Endothelial cell of umbilical vein (primary cell): ENCODE results near the gene ZDHHC11B. TPM values are rescaled to one million over a fixed set of nuclear protein-coding genes. Genes with fewer than 3 reads are reported as not detected.

Source experiments
- BruUV-seq: library from RNA; stranded (reverse); fragments of 400-500 nt; replicated peaks from 2 replicates; lab custom pipeline; 2021; lab: Mats Ljungman, UMichigan
- CTCF ChIA-PET: fragments of 300-600, 350-600 bp; sonication (Branson Sonifier 250); formaldehyde crosslinking; loops from one replicate; lab custom pipeline; 2021; ENCODE audit warnings: antibody characterized with exemption, inconsistent platforms; lab: Charles Lee
- POLR2A ChIA-PET: fragments of 300-600, 350-600 bp; sonication (Branson Sonifier 250); formaldehyde crosslinking; loops from one replicate; lab custom pipeline; 2021; ENCODE audit warnings: antibody characterized with exemption, inconsistent platforms; lab: Charles Lee
- DNase-seq: peaks from one replicate; pipeline ENCODE4 v3.0.0-alpha.2; 2011; ENCODE audit warnings: low read depth, low spot score
- FAIRE-seq: peaks from 2 replicates; lab custom pipeline; 2011; peaks lifted over from hg19 to GRCh38; lab: Jason Lieb, UNC
- H2AFZ ChIP-seq: 2 replicates; pipeline ENCODE4 v1.6.0; 2012; ENCODE audit warnings: low read depth, low read length, control low read depth, inconsistent platforms
- H3K27ac ChIP-seq: 2 replicates; pipeline ENCODE4 v1.5.1; 2011; ENCODE audit warnings: low read depth, mild to moderate bottlenecking, control low read depth, low read length, moderate library complexity; ENCODE audit not compliant: insufficient read depth
- H3K27me3 ChIP-seq, 2 experiments: 2 replicates each; pipeline versions ENCODE4 v1.6.0 to v1.6.1; 2011; ENCODE audit warnings: low read length in 2 of 2, mixed read lengths in 1 of 2; ENCODE audit not compliant: control insufficient read depth in 2 of 2, insufficient read depth in 2 of 2
- H3K36me3 ChIP-seq, 2 experiments: 2 replicates in 1 of 2; 3 replicates in 1 of 2; pipeline ENCODE4 v1.5.1; 2011; ENCODE audit warnings: low read length in 2 of 2, mild to moderate bottlenecking in 1 of 2, moderate library complexity in 1 of 2; ENCODE audit not compliant: control insufficient read depth in 2 of 2, insufficient read depth in 2 of 2; ENCODE audit errors: extremely low read depth in 1 of 2
- H3K4me1 ChIP-seq: 3 replicates; pipeline ENCODE4 v1.5.1; 2011; ENCODE audit warnings: mild to moderate bottlenecking, low read length; ENCODE audit not compliant: control insufficient read depth, insufficient read depth; ENCODE audit errors: extremely low read depth
- H3K4me2 ChIP-seq: 2 replicates; pipeline ENCODE4 v1.6.1; 2011; ENCODE audit warnings: low read length, control low read depth, mixed read lengths; ENCODE audit not compliant: insufficient read depth
- H3K4me3 ChIP-seq, 3 experiments: fragments of 200-600 bp in 1 of 3; sonication (generic), shearing (Covaris generic) in 1 of 3; replicated peaks in 1 of 3; 2 replicates each; pipeline ENCODE4 v1.5.1; 2011 to 2016; ENCODE audit warnings: control low read depth in 3 of 3, low read length in 3 of 3, mild to moderate bottlenecking in 2 of 3, inconsistent platforms in 1 of 3, low read depth in 1 of 3, moderate library complexity in 1 of 3; ENCODE audit not compliant: insufficient read depth in 1 of 3
- H3K79me2 ChIP-seq: 2 replicates; pipeline ENCODE4 v1.6.0; 2012; ENCODE audit warnings: low read length, inconsistent platforms; ENCODE audit not compliant: control insufficient read depth, insufficient read depth
- H3K9ac ChIP-seq: replicated peaks from 2 replicates; pipeline ENCODE3; 2011; ENCODE audit warnings: low read length, control low read depth; ENCODE audit not compliant: insufficient read depth; ENCODE audit errors: extremely low read depth
- H3K9me1 ChIP-seq: replicated peaks from 3 replicates; pipeline ENCODE4 v1.6.0; 2011; ENCODE audit warnings: mild to moderate bottlenecking, low read length; ENCODE audit not compliant: control insufficient read depth, insufficient read depth; ENCODE audit errors: extremely low read depth
- H3K9me3 ChIP-seq: replicated peaks from 2 replicates; pipeline ENCODE4 v1.5.1; 2012; ENCODE audit warnings: low read length, inconsistent platforms; ENCODE audit not compliant: control insufficient read depth, insufficient read depth
- H4K20me1 ChIP-seq: replicated peaks from 2 replicates; pipeline ENCODE3; 2011; ENCODE audit warnings: mild to moderate bottlenecking, low read length; ENCODE audit not compliant: control insufficient read depth, insufficient read depth; ENCODE audit errors: extremely low read depth
- CTCF ChIP-seq, 2 donors: IDR thresholded peaks; 1 replicate in 1 of 2; 2 replicates in 1 of 2; pipeline ENCODE4 v1.5.1; 2011; ENCODE audit warnings: low read length in 2 of 2, mild to moderate bottlenecking in 2 of 2, moderate library complexity in 2 of 2, control low read depth in 1 of 2, inconsistent platforms in 1 of 2, low read depth in 1 of 2; ENCODE audit not compliant: insufficient read depth in 1 of 2; ENCODE audit errors: extremely low read depth in 1 of 2
- EZH2 ChIP-seq: IDR thresholded peaks from 2 replicates; pipeline ENCODE4 v1.6.1; 2012; ENCODE audit warnings: borderline replicate concordance, low read depth, mild to moderate bottlenecking, moderate library complexity, low read length, inconsistent platforms; ENCODE audit not compliant: severe bottlenecking
- GATA2 ChIP-seq: IDR thresholded peaks from 2 replicates; pipeline ENCODE4 v1.7.0; 2011; ENCODE audit warnings: low read depth, mild to moderate bottlenecking, moderate library complexity, mixed read lengths, low read length; ENCODE audit not compliant: insufficient read length, insufficient read depth
- MYC ChIP-seq: IDR thresholded peaks from one replicate; pipeline ENCODE4 v1.6.1; 2011; ENCODE audit warnings: mild to moderate bottlenecking, low read depth, low read length
- POLR2A ChIP-seq: IDR thresholded peaks from 2 replicates; pipeline ENCODE4 v1.6.1; 2012; ENCODE audit warnings: low read depth, mild to moderate bottlenecking, control low read depth, low read length
- POLR2AphosphoS5 ChIP-seq: IDR thresholded peaks from 2 replicates; pipeline ENCODE4 v1.6.1; 2012; ENCODE audit warnings: low read depth, mild to moderate bottlenecking, control low read depth, low read length, moderate library complexity; ENCODE audit not compliant: insufficient read depth
- dilution Hi-C: fragments of 300-500 bp; cut with MboI; formaldehyde crosslinking; loops from one replicate; pipeline ENCODE4 v1.15.0; 2019; ENCODE audit warnings: low sequenced_read_pairs; ENCODE audit not compliant: extremely low pct_ligation_motif_present
- intact Hi-C: fragments of 100-400 bp; cut with micrococcal nuclease; formaldehyde crosslinking; loops from one replicate; pipeline ENCODE4 v1.10.0; 2022
- polyA plus RNA-seq, 4 experiments: library from polyadenylated mRNA; depleted of rRNA in 3 of 4; stranded (reverse) in 3 of 4; unstranded in 1 of 4; fragments of >200 nt; gene quantifications; 2 replicates each; pipeline versions ENCODE4 v1.2.1 to v1.2.3, GENCODE V29; 2011 to 2012; ENCODE audit warnings: missing spikeins in 1 of 4
- total RNA-seq: library from RNA; stranded (reverse); gene quantifications from 2 replicates; pipeline ENCODE4 v1.2.3, GENCODE V29; 2021

The ZDHHC11B gene
- total and polyA plus RNA-seq, 2 donors (not counting 3 experiments of a cell fraction or from before 2014, with no cell fraction given), result not detected

GRCh38 chr5:673161-673830 lies 111.2 kb downstream of the ZDHHC11B start:
- Histone ChIP-seq H3K79me2 (no peaks in the 10 kb centered on the region), H3K9me3 (no peaks in the 10 kb centered on the region), H3K4me2 (no peak overlapping the region), H3K4me3 (no peak overlapping the region), H3K9ac (no peak overlapping the region), H3K36me3 (no peaks in the 10 kb centered on the region), H3K4me1 (no peaks in the 10 kb centered on the region), H4K20me1 (no peaks in the 10 kb centered on the region), H3K27me3 (no peaks in the 10 kb centered on the region), H2AFZ (no peak overlapping the region), H3K27ac (no peak overlapping the region), H3K9me1 (no peaks in the 10 kb centered on the region)
- ChIA-PET CTCF (interaction anchor here (1.1 to 6.0 kb wide), 3 partner anchors 16 to 501 kb away, joined by 3 to 101 read pairs (median 4); no protein-coding TSS in a partner anchor), POLR2A (no interaction called here)
- dilution Hi-C loops, result no loop called here
- FAIRE-seq, result no peak
- TF ChIP-seq MYC (no peak), GATA2 (no peak), POLR2A (no peak), EZH2 (no peak), POLR2AphosphoS5 (no peak), CTCF (IDR thresholded peaks at IDR 0.05; ENCODE audit: extremely low read depth in 1 of 2, insufficient read depth in 1 of 2, low read depth in 1 of 2, low read length in 2 of 2) (no peak)
- intact Hi-C loops, result loop anchor here (10.0 kb wide), 1 partner anchor 358 kb away; no protein-coding TSS in a partner anchor
- no TSS peak for BruUV-seq
- no peak for DNase-seq
